GM23248 (cell line): ENCODE measurements around the gene MUC21.

Experiments
- EZH2 ChIP-seq: fragments of 200-600 bp; sonication (generic); IDR thresholded peaks from 2 replicates; pipeline ENCODE4 v1.6.1; 2018; ENCODE audit warnings: antibody characterized with exemption, mild to moderate bottlenecking; ENCODE audit not compliant: insufficient read depth, poor library complexity, severe bottlenecking
- EZH2phosphoT487 ChIP-seq: fragments of 200-600 bp; sonication (generic); IDR thresholded peaks from 2 replicates; pipeline ENCODE4 v1.6.1; 2018; ENCODE audit warnings: antibody characterized with exemption, moderate library complexity, mild to moderate bottlenecking, low read depth; ENCODE audit not compliant: insufficient read depth

- TF ChIP-seq EZH2 (no peak), EZH2phosphoT487 (no peak)
These were observed 41.0 kb upstream of the MUC21 start for GRCh38 chr6:30942338-30943060.
